Middle frontal gyrus (tissue), 1 donor: ENCODE results near the gene DNAJA3.

Source experiments
- DNase-seq: peaks from one replicate; pipeline ENCODE4 v3.0.0-alpha.2; 2015; ENCODE audit warnings: low spot score; ENCODE audit errors: extremely low spot score

The DNAJA3 gene

DNA sequence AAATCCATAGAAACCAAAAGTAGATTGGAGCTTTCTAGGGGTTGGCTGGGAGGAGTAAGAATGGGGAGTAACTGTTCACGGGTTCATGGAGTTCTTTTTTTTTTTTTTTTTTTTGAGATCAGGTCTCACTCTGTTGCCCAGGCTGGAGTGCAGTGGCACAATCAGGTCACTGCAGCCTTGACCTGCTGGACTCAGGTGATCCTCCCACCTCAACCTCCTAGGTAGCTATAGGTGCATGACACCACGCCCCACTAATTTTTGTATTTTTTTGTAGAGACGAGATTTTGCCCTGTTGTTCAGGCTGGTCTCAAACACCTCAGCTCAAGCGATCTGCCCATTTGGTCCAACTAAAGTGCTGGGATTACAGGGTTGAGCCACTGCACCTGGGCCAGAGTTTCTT lies 47.2 kb downstream of the DNAJA3 start:
- no peak for DNase-seq

DNA sequence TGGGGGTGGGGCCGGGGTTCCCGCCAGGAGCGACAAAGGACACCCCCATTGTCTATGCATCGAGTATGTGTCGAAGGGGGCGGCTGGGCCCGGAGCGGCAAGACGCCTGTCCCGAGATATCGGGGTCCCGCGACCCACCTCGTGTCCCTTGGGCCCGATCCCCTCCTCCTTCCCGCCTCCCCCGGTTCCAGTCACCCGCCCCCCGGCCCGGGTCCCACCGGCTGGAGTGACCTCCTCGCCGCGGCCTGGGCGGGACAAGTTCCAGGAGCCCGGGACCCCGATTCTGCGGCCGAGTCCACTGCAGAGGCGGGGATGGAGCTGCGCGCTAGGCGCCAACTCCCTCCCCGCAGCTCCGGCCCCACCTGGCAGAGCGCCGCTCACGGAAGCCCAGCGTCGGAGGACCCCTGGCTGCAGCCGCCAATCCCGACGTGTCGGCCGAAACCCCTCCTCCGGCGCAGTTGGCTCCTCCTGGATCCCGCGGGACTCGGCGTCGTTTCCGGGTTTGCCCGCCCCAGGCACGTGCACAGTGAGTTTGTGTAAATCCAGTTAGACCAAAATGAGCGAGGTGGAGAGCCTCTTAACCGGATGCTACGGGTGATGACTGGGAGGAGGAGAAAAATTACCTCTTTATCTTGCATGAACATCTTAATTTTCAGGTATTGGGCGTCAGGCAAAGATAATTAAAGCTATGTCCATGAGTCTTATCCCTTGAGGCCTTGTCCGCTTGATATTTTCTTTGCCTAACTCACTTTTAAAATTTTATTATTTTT lies 48.7 kb downstream of the DNAJA3 start, which contains the start of gene NMRAL1:
NMRAL1 (minus strand) TSS at position 434 of the 770 bp plus-strand sequence. CDS start 493 bp downstream, outside the sequence.
- DNase-seq = no peak

DNA sequence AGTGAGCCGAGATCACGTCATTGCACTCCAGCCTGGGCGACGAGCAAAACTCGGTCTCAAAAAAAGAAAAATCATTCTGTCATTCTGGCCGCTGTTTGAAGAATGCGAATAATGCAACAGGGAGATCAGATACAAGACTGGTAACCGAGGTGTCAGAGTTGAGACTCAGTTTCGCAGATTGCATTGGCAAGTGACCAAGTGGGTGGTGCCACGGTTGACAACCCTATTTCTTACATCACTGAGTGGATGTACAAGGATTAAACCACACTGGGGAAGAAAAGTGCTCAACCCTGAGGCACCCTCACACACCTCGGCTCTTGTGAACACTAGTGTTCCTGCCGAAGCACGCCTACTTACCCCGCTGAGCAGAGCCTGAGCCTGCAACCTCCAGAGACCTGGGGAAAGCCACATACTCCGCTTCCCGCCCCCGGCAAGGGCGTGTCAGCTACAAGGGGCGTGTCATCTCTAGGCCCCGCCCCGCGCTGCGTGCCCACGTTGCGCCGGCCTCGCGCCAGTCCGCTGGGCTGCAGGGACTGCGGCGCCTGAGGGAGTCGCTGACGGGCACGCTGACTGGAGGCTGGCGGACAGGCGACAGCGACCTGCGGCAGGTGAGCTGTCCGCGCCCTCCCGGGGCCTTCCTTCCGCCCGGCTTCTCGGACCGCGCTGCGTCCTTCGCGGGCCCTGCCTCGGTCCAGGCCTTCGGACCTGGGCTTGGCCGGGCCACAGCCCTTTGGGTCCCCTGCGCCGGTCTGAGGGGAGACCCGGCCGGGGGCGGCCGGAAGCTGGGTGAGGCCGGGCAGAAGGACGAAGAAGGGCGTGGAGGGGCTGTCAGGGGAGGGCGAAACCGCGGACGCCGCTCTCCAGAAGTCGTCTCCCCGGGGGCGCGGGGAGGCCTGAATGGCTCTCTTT lies 50.5 kb downstream of the DNAJA3 start, which contains the start of gene HMOX2:
HMOX2 (plus strand) TSS at position 519 of the 909 bp plus-strand sequence. CDS start 29,127 bp downstream, outside the sequence.
- DNase-seq = peak; percentile 88

DNA sequence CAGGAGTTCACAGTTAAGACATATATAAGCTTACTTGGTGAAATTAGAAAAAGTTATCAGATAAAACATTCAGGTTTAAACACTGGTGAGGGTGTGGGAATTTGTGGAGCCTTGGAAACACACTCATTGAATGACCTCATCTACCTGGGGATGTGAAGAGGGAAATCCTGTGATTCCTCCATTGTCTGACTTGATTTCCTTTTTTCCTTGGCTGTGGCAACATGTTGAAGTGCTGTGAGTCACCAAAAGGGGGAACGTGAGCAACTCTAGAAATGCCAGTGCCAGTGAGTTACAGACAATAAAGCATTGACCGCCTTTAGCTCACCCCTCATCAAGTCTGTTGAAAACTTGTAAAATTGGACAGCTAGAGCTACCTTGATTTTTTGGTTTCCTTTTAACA lies 52.3 kb downstream of the DNAJA3 start:
- DNase-seq = no peak

DNA sequence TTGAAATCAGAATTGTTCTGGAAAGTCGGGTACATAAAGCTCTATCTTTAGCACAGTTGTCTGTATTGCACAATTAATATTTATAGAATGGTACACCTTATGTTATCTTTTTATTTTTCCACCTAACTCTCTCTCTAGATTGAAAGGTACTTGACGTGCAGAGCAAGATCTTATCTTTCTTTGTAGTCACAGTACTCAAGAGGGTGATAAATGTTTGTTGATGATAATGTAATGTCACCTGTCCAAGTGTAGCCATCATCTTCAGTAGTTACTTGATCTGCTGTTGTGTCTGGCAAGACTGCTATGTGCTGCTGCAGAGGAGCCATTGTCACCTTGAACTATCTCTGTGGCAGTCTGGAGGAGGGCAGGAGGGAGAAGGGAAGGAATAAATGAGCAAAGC lies 55.9 kb downstream of the DNAJA3 start:
- no peak for DNase-seq

DNA sequence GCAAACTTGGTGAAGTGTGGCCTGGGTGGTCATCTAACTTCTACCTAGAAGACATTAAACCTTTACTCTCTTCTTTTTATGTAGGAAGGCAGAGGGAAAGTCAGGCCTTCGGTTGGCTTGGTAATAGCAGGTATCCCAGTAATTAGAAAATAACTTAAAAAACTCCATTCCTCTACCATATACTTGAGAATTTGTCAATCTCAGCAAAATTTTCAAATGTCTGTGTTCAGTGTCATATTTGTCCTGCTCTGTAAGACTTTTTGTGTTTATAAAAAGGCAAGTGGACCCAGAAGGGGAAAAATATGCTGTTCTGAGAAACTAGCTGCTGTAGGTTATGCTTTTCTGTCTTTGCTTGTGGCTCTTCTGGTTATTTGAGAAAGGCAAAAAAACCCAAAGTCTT lies 56.3 kb downstream of the DNAJA3 start:
- no peak for DNase-seq

DNA sequence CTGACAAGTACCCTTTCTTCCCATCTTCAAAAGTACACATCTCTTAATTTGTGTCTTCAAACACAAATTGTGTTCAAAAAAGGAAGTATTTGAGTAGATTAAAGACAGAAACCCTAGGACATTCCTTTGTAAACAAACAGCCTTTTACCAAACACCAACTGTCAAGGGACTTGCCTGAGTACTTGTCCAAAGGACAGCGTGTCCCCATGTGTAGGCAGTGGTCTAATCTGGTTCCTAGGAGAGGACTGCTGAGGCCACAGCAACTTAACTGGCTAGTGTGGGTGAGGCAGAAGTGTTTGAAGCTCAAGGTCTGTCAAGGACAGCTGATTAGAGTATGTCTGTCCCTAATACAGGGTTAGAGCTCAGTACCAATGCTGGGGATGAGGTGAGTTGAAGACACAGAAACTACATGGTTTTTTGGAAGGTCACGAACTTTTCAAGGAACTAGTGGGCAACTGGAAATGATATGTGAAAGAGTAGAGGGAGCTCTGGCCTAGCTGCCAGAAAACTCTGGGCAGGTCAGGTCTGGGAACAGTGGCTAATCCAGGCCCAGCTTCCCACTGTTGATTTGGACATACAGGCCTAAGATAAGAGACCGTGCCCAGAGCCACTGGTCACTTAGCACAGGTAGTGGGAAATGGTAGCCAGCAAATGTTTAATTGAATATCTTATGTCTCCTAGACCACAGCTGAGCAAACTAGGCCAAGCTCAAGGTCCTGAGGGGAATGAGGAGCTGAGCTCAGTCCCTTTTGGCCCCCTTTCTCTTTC lies 60.6 kb downstream of the DNAJA3 start:
- no peak for DNase-seq

DNA sequence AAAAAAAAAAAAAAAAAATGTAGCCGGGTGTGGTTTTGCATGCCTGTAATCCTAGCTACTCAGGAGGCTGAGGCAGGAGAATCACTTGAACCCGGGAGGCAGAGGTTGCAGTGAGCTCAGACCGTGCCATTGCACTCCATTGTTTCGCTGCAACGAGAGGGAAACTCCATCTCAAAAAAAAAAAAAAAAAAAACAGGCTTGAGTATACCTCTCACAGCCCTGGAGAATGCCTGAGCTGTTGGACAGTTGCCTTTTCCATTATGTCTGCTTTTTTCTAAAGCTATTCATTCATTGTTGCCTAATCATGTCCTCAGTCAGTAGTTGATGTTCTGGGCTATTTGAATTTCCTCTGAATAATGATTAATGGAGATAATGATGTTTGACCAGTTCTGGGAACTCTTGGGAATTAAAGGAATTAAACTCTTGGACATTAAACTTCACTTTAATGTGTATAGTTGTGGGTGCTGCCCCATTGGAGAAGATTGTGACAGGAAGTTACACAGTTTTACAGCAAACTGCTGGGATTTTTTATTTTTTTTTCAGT lies 62.4 kb downstream of the DNAJA3 start:
- DNase-seq = no peak

DNA sequence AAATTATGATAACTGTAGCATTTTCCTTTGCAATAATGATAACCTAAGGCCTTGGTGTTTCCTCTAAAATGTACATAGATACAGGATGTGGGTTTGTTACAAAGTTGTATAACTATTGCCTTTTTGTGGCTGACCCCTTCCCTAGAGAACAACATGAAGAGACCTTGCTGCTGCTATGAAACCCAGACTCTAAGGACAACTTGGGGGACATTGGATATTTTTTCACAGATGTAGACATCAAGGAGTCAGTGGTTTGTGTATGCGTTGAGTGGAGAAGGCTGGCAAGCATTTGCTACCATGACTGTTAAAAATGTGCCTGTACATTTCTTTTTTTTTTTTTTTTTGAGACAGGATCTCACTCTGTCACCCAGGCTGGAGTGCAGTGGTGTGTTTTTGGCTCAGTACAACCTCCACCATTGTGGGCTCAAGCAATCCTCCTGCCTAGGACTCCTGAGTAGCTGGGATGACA lies 62.9 kb downstream of the DNAJA3 start:
- no peak for DNase-seq

DNA sequence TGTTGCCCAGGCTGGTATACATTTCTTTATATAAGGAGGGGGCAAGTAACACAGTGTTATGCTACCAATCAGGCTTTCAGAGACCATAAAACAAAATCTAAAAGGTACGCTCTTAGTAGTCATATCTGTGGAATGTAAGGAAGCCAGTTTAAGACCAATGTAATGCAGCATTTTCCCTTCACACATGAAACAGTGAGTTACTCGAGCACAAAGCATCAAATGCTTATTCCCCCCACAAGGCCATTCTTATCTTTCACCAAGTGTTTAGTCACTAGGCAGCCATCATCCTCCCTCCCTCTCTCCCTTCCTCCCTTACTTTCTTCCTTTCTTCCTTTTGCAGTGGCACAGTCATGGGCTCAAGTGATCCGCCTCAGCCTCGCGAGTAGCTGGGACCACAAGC lies 63.4 kb downstream of the DNAJA3 start:
- DNase-seq = no peak

DNA sequence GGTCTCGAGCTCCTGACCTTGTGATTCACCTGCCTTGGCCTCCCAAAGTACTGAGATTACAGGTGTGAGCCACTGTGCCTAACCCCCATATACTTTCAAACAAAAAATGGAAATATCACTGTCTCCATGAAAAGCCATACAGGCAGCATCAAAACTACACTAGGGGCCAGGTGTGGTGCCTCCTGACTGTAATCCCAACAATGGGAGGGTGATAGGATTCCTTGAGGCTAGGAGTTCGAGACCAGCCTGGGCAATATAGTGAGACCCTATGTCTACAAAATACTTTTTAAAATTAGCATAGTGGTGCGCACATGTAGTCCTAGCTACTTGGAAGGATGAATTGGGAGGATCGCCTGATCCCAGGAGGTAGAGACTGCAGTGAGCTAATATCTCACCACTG lies 66.2 kb downstream of the DNAJA3 start:
- DNase-seq = no peak

DNA sequence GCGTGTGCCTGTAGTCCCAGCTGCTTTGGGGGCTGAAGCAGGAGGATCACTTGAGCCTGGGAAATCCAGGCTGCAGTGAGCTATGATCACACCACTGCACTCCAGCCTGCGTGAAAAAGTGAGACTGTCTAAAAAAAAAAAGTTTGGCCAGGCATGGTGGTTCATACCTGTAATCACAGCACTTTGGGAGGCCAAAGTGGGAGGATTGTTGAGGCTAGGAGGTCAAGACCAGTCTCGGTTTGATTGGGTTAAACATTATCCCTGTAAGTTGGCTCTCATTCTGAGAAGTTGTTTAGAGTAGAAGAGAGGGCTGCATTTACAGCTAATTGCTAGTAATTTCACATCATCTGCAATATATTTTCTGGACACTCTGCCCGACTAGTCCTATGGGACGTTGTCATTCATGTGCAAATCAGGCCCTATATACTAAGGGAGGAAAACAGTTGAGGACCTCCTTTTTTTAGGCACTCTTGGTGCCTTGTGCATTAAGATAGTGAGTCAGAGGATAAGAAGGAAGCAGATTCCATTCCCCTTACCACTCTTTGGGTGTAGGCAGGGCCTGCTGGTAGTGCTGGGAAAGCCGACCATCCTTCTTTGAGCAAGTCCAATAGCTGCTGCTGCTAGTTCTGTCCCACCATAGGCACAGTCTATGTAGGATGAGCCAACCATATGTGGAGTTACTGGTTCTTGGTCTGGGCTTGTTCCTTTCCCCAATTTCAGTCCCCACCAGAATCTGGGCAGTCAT lies 69.2 kb downstream of the DNAJA3 start:
- DNase-seq = no peak

DNA sequence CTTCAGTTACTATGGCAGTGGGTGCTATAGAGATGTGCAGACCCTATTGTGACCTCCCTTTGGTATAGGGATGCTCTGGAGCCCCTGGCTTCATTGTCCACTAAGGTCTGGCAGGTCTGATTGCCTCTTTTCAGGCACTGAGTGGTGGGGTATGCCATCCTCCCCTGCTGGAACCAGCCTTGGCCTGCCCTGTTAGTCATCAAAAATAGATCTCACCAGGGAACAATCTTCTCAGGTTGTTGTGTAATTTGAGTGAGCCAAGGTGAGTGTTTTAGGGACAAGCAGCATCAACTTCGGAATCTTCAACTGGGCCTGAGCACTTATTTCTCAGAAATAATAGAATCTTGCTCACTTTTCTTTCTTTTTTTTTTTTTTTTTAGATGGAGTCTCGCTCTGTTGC lies 70.1 kb downstream of the DNAJA3 start:
- DNase-seq = no peak

DNA sequence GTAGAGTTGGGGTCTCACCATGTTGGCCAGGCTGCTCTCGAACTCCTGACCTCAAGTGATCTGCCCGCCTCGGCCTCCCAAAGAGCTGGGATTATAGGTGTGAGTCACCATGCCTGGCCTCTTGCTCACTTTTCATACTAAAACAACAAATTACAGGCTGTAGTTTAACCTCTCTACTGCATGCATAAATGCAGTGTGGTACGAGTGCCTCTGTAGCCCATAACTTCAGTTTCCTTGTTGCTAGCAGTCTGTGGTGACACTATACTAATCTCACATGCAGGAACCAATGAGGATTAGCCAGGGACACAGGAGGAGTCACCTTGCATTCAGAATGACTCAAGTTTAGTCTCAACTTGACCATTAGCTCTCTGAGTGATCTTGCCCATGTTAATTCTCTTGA lies 70.6 kb downstream of the DNAJA3 start:
- DNase-seq = no peak

DNA sequence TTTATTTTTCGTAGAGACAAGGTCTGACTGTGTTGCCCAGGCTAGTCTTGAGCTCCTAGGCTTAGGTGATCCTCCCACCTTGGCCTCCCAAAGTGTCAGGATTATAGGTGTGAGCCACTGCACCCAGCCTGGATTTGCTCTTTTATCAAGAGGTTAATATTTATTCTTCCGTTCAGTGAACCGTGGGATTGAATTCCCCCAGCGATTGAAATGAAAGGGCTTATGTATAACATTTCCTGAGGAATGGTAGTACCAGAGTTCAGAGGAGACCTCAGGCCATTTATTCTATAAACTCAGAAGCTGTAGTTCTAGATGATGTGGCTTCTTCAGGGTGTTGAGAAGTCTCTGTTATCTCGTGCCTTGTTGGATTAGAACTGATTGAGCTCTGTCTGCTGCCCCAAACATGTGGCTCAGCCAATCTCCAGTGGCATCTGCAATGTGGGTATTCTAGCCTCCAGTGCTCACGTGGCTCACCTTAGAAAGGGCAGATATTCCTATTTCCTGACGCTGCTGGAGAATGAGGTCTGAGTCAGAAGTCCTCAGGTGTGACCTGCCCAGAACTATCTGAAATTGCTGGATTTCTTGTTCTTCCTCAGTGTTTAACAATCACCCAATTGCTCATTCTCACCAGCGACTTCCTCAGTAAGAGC lies 73.0 kb downstream of the DNAJA3 start:
- DNase-seq = no peak

DNA sequence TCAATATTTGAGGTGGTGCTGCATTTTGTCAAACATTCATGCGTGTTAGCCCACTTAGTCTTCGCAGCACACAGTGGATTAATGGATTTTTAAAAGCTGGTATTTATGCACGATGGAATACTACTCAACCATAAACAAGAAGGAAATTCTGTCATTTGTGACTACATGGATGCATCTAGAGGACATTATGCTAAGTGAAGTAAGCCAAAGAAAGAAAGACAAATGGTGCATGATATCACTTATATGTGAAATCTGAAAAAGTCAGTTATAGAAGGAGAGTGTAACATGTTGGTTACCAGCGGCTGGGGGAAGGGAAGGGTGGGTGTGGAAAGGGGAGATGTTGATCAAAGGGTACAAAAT lies 73.5 kb downstream of the DNAJA3 start:
- no peak for DNase-seq

DNA sequence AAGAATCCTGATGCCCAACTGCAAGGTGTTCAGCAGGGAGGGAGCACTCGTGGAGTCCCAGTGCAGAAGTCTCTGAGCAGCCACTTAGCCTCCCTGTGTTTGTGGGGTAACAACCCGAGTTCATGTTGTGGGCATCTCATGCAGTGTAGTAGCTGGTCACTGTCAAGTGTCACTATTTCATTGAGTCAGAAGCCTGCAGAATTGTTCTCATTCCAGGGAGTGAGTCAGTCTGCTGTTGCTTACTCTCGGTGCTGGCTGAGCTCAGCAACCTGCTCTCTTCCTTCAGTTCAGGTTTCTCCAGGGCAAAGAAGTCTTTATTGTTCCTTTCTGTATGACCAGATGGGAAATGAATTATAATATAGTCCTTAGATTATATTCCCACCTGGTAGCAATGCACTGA lies 74.6 kb downstream of the DNAJA3 start:
- no peak for DNase-seq

DNA sequence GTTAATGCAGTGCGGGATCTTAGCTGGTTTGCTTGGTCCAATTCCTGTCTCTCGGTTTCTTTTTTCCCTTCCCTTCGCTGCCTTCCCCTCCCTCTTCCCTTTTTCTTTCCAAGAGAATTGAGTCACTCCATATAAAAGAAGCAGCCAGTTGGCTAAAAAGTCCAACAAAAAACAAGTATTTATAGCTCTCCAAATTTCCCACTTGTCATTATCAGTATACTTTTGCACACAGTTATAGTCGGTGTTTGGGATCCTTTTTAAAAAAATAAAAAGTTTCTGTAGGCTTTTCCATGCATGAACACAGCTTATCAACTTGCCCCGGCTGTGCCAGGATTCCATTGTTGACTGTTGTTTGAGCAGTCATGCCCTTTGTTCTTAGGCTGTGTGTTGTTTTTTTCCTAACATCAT lies 75.4 kb downstream of the DNAJA3 start:
- no peak for DNase-seq

DNA sequence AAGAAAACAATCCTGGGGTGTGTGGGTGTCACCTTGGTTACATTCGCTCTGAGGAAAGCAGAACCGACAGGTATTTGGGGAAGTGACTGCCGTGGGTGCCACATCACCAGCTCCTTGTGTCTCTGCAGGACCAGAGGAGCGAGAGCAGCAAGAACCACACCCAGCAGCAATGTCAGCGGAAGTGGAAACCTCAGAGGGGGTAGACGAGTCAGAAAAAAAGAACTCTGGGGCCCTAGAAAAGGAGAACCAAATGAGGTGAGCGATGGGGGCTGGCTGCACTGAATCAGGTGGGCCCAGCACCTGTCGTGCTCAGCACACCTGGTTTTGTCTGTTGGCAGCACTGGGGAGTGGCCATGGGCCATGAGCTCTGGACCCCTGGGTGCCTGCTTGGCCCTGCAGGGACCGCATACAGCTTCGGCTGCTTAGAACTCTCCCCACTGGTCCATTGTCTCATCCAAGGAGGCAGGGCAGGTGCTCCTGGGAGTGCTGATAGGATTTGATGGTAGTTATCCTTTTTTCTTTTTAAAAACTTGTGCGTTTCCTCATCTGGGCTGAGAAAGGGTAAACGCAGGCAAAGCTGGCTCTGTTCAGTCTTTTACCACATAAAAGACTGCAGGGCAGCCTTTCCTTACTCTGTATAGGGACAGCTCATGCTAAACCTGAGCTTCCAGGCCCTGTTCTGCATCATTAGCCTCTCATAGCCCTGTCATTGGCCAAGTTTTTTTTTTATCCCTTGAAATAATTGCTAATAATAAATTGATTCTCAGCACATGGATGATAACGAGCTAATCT lies 79.9 kb downstream of the DNAJA3 start:
- no peak for DNase-seq
